ENCODE data around the gene SDC4. TPM values are rescaled to one million over a fixed set of nuclear protein-coding genes. Genes with fewer than 3 reads are reported as not detected.

SDC4 gene, protein sequence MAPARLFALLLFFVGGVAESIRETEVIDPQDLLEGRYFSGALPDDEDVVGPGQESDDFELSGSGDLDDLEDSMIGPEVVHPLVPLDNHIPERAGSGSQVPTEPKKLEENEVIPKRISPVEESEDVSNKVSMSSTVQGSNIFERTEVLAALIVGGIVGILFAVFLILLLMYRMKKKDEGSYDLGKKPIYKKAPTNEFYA
- total RNA-seq (2014; rRNA removed; shearing (Covaris generic); ENCODE audit: low replicate concordance) = not detected in 2 replicates

DNA sequence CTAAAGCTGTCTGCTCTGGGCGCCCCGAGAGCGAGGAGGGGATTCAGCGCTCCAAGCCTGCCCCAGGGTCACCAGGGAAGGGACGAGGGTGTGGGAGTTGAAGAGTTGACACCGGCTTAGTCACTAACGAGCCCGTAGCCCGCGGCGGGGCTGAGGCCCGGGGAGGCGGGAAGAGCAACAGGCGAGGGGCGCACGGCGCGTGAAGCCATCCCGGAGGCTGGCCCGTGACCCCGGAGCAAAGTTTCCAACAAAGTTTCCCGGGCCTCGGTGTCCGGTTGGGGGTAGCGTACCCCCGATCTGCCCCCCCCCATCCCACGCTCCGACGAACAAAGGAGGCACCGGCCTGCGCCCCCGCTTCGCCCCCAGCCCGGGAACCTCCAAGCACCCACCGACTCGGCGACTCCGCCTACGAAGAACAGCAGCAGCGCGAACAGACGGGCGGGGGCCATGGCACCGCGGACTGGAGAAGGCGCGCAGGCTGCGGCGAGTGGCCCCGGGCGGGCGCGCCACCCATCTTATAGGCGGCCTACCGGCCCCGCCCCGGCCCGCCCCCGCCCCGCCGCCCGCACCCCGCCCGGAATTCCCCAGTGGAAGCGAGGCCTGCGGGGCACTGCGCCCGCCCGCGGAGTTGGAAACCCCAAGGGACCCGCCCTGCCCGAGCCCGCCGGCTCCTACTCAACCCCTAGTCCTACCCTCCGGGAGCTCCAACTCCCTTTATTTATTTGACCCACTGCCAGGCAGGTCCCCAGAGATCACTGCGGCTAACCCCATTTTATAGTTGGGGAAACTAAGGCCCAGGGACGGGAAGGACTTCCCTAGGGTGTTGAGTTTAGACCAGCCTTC, at the start of gene SDC4:
Gene SDC4 (minus strand): TSS at position 489 of the 843 bp plus-strand sequence. CDS start 40 bp downstream, at position 449.
- Histone ChIP-seq H3K4me3 (ENCODE audit: low read length) (no peak within 1 kb of the TSS), H3K4me2 (ENCODE audit: low read depth, low read length, poor library complexity, severe bottlenecking) (no peak within 1 kb of the TSS), H3K9ac (ENCODE audit: low read length) (no peak within 1 kb of the TSS), H3K27ac (ENCODE audit: low read length) (no peak within 1 kb of the TSS), H3K27me3 (ENCODE audit: low read length) (no peaks in the 10 kb centered on the region), H4K20me1 (ENCODE audit: insufficient read depth, low read depth, low read length) (no peaks in the 10 kb centered on the region), H3K36me3 (ENCODE audit: insufficient read depth, low read length) (no peaks in the 10 kb centered on the region), H2AFZ (ENCODE audit: low read length) (no peak within 1 kb of the TSS), H3K9me2 (replicated peaks; ENCODE audit: insufficient read depth, low read length) (no peaks in the 10 kb centered on the region), H3K9me3 (ENCODE audit: low read length) (no peaks in the 10 kb centered on the region), H3K4me1 (ENCODE audit: low read length) (no peaks in the 10 kb centered on the region), H3K79me2 (ENCODE audit: low read length) (no peaks in the 10 kb centered on the region)
- no peak for DNase-seq

DNA sequence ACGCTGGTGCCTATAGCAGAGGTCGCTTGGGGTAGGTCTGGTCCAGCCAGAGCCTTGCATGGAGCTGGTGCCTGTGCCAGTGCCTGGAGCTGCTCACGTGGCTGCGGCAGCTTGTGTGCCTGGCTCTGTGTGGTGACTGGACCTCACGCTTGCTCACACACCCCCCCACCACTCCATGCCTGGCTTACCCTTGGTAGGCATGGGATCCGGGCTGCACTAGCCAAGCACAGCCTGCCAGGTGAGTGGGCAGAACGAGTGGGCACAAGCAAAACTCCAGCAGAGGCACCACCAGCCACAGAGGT, 46.8 kb upstream of the SDC4 start:
- DNase-seq = no peak
- no peak overlapping the region for H3K4me2 ChIP-seq (ENCODE audit: low read depth, low read length, poor library complexity, severe bottlenecking)

DNA sequence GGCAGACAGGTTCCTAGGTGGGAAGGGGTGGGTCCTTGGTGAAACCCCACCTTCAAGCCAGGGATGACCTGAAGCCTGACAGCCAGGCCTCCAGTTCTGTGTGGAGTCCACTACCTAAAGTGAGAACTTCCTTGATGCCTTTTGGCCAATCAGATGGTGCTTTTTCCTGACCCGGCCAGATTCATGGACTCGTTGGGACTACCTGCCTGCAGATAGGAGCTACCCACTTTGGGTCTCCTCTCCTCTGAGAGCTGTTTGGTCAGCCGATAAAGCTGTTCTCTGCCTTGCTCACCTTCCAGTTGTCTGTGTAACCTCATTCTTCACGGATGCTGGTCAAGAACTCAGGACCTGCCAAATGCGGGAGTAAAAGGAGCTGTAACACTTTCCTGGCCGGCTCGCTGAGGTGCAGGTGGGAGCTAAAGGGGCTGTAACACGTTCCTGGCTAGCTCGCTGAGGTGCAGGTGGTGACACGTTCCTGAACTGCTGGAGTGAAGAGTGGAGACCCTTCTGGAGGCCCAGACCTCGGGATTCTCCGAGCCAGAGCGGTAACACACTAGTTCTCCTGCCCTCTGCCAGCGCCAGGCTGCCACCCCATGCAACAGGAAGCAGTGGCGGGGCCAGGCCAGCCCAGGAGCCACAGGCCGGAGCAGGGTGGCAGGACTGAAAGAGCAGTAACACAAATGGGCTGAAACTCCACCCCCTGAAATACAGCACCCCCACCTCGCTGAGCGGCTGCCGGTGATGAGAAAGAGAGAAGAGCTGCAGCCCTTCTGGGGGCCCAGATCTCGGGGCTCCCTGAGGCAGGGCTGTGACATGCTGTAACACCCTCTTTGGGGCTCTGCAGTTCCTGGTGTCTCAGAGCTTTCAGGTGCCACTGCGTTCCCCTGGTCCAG, 46.2 kb upstream of the SDC4 start:
- DNase-seq = no peak
- H3K9ac ChIP-seq (ENCODE audit: low read length) = no peak overlapping the region
- H3K4me1 ChIP-seq (ENCODE audit: low read length) = no peaks in the 10 kb centered on the region
- H3K27ac ChIP-seq (ENCODE audit: low read length) = no peak overlapping the region
- H3K4me2 ChIP-seq (ENCODE audit: low read depth, low read length, poor library complexity, severe bottlenecking) = no peak overlapping the region
- no peak overlapping the region for H3K4me3 ChIP-seq (ENCODE audit: low read length)
- no peaks in the 10 kb centered on the region for H3K27me3 ChIP-seq (ENCODE audit: low read length)
- H3K79me2 ChIP-seq (ENCODE audit: low read length) = no peaks in the 10 kb centered on the region
- H4K20me1 ChIP-seq (ENCODE audit: insufficient read depth, low read depth, low read length) = no peaks in the 10 kb centered on the region
- no peaks in the 10 kb centered on the region for H3K9me3 ChIP-seq (ENCODE audit: low read length)
- no peak overlapping the region for H2AFZ ChIP-seq (ENCODE audit: low read length)
- no peaks in the 10 kb centered on the region for H3K36me3 ChIP-seq (ENCODE audit: insufficient read depth, low read length)
- no peaks in the 10 kb centered on the region for H3K9me2 ChIP-seq (replicated peaks; ENCODE audit: insufficient read depth, low read length)

More for the DNA sequence above, 46.8 kb upstream of the SDC4 start:
- H2AFZ ChIP-seq (ENCODE audit: low read length) = no peak overlapping the region
- H3K9ac ChIP-seq (ENCODE audit: low read length) = no peak overlapping the region
- H4K20me1 ChIP-seq (ENCODE audit: insufficient read depth, low read depth, low read length) = no peaks in the 10 kb centered on the region
- H3K9me2 ChIP-seq (replicated peaks; ENCODE audit: insufficient read depth, low read length) = no peaks in the 10 kb centered on the region
- no peaks in the 10 kb centered on the region for H3K79me2 ChIP-seq (ENCODE audit: low read length)
- H3K4me3 ChIP-seq (ENCODE audit: low read length) = no peak overlapping the region
- H3K4me1 ChIP-seq (ENCODE audit: low read length) = no peaks in the 10 kb centered on the region
- no peak overlapping the region for H3K27ac ChIP-seq (ENCODE audit: low read length)
- H3K27me3 ChIP-seq (ENCODE audit: low read length) = no peaks in the 10 kb centered on the region
- H3K9me3 ChIP-seq (ENCODE audit: low read length) = no peaks in the 10 kb centered on the region
- H3K36me3 ChIP-seq (ENCODE audit: insufficient read depth, low read length) = no peaks in the 10 kb centered on the region

DNA sequence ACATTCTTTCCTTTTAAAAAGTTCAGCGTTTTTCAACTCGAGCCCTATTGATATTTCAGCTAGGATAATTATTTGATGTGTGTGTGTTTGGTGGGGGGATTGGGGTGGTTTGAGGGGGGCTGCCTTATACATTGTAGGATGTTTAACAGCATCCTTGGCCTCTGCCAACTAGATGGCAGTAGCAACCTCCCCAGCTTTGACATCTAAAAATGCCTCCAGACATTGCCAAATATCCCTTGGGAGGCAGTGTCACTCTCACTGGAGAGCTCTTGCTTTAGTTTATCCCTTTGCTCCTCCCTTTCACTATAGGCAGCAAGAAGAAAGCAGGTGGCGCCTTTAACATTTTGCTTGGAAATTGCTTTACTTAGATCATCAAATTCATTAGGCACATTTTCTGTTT, 44.5 kb upstream of the SDC4 start:
- Histone ChIP-seq H3K4me1 (ENCODE audit: low read length) (no peaks in the 10 kb centered on the region), H4K20me1 (ENCODE audit: insufficient read depth, low read depth, low read length) (no peaks in the 10 kb centered on the region)

DNA sequence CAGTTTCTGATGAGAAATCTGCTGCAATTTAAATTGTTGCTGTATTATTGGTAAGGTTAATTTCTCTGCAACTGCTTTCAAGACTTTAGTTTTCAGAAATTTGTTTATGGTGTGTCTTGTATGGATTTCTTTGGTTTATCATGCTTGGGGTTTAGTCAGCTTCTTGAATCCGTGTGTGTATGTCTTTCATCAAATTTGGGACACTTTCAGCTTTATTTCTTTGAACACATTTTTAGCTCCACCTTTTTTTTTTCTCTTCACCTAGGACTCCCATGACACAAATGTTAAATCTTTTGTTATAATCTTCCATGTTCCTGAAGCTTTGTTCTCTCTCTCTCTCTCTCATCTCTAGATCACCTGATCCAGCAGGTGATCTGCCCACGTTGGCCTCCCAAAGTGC, 43.3 kb upstream of the SDC4 start:
- Histone ChIP-seq H3K4me2 (ENCODE audit: low read depth, low read length, poor library complexity, severe bottlenecking) (no peak overlapping the region), H3K79me2 (ENCODE audit: low read length) (no peaks in the 10 kb centered on the region), H3K4me3 (ENCODE audit: low read length) (no peak overlapping the region), H3K27me3 (ENCODE audit: low read length) (no peaks in the 10 kb centered on the region), H3K9me3 (ENCODE audit: low read length) (no peaks in the 10 kb centered on the region), H3K9ac (ENCODE audit: low read length) (no peak overlapping the region), H3K36me3 (ENCODE audit: insufficient read depth, low read length) (no peaks in the 10 kb centered on the region), H3K27ac (ENCODE audit: low read length) (no peak overlapping the region), H3K4me1 (ENCODE audit: low read length) (no peaks in the 10 kb centered on the region), H2AFZ (ENCODE audit: low read length) (no peak overlapping the region), H3K9me2 (replicated peaks; ENCODE audit: insufficient read depth, low read length) (no peaks in the 10 kb centered on the region), H4K20me1 (ENCODE audit: insufficient read depth, low read depth, low read length) (no peaks in the 10 kb centered on the region)
- no peak for DNase-seq

More for the DNA sequence above, 44.5 kb upstream of the SDC4 start:
- DNase-seq = no peak
- Histone ChIP-seq H3K4me3 (ENCODE audit: low read length) (no peak overlapping the region), H3K9me3 (ENCODE audit: low read length) (no peaks in the 10 kb centered on the region), H3K36me3 (ENCODE audit: insufficient read depth, low read length) (no peaks in the 10 kb centered on the region), H3K4me2 (ENCODE audit: low read depth, low read length, poor library complexity, severe bottlenecking) (no peak overlapping the region), H3K79me2 (ENCODE audit: low read length) (no peaks in the 10 kb centered on the region), H2AFZ (ENCODE audit: low read length) (no peak overlapping the region), H3K27ac (ENCODE audit: low read length) (no peak overlapping the region), H3K9ac (ENCODE audit: low read length) (no peak overlapping the region), H3K9me2 (replicated peaks; ENCODE audit: insufficient read depth, low read length) (no peaks in the 10 kb centered on the region), H3K27me3 (ENCODE audit: low read length) (no peaks in the 10 kb centered on the region)

DNA sequence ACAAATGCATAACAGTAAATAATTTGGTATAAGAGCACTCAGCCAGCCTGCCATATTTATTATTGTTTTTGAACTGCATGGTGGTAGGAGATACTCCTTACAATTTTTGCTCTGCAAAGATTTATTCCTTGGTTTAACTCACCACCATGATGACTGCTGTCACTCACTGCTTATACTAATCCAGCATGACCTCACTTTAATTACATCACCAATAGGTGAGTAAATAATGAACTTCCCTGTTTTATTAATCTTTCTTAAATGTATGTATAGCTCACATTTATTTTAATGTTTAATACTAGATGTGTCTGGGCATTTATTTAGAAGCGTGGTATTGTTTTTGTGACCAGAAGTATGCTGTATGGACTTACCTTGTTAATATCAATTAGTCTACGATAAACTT, 42.7 kb upstream of the SDC4 start:
- no peaks in the 10 kb centered on the region for H3K27me3 ChIP-seq (ENCODE audit: low read length)

DNA sequence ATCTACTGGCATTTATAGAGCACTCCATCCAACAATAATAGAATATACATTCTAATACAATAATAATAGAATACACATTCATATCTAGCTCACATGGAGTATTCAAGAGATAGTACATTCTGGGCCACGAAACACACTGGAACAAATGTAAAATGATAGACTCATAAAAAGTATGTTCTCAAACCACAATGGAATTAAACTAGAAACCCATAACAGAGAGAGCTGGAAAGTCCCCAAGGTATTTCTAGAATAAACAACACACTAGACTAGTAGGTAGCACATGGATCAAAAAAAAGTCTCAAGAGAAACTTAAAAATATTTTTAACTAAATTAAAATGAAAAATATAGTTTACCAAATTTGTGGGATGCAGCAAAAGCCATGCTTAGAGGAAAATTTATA, 39.0 kb upstream of the SDC4 start:
- no peak overlapping the region for H3K4me2 ChIP-seq (ENCODE audit: low read depth, low read length, poor library complexity, severe bottlenecking)
- H3K27me3 ChIP-seq (ENCODE audit: low read length) = no peaks in the 10 kb centered on the region
- H4K20me1 ChIP-seq (ENCODE audit: insufficient read depth, low read depth, low read length) = no peaks in the 10 kb centered on the region
- H3K9me3 ChIP-seq (ENCODE audit: low read length) = no peaks in the 10 kb centered on the region
- H3K36me3 ChIP-seq (ENCODE audit: insufficient read depth, low read length) = no peaks in the 10 kb centered on the region
- no peak overlapping the region for H3K27ac ChIP-seq (ENCODE audit: low read length)
- no peak overlapping the region for H2AFZ ChIP-seq (ENCODE audit: low read length)
- H3K4me3 ChIP-seq (ENCODE audit: low read length) = no peak overlapping the region
- no peaks in the 10 kb centered on the region for H3K4me1 ChIP-seq (ENCODE audit: low read length)
- H3K79me2 ChIP-seq (ENCODE audit: low read length) = no peaks in the 10 kb centered on the region
- no peak for DNase-seq
- H3K9ac ChIP-seq (ENCODE audit: low read length) = no peak overlapping the region
- H3K9me2 ChIP-seq (replicated peaks; ENCODE audit: insufficient read depth, low read length) = no peaks in the 10 kb centered on the region

More for the DNA sequence above, 42.7 kb upstream of the SDC4 start:
- no peaks in the 10 kb centered on the region for H3K79me2 ChIP-seq (ENCODE audit: low read length)
- H3K9me2 ChIP-seq (replicated peaks; ENCODE audit: insufficient read depth, low read length) = no peaks in the 10 kb centered on the region
- no peaks in the 10 kb centered on the region for H3K4me1 ChIP-seq (ENCODE audit: low read length)
- no peak overlapping the region for H2AFZ ChIP-seq (ENCODE audit: low read length)
- no peak for DNase-seq
- H3K4me3 ChIP-seq (ENCODE audit: low read length) = no peak overlapping the region
- H3K9me3 ChIP-seq (ENCODE audit: low read length) = no peaks in the 10 kb centered on the region
- H3K9ac ChIP-seq (ENCODE audit: low read length) = no peak overlapping the region
- no peaks in the 10 kb centered on the region for H3K36me3 ChIP-seq (ENCODE audit: insufficient read depth, low read length)
- H4K20me1 ChIP-seq (ENCODE audit: insufficient read depth, low read depth, low read length) = no peaks in the 10 kb centered on the region
- H3K4me2 ChIP-seq (ENCODE audit: low read depth, low read length, poor library complexity, severe bottlenecking) = no peak overlapping the region
- no peak overlapping the region for H3K27ac ChIP-seq (ENCODE audit: low read length)

DNA sequence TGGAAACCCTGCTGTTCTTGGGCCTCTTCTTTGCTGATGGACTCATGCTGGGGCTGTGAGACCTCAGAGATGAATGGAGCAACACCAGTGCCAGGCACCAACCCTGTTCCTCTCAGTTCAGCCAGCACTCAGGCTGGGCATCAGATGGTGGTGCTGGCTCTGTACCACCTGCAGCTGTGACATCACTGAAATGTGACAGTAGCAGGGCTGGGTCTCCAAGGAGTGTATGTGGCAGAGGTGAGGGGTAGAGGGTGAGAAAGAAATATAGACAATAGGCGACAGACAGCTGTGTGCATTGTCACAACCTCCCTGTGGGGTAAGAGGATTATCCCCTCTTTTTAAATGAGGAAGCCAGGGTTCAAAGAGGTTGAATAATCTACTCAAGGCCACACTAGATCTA, 30.0 kb upstream of the SDC4 start, which contains the start of gene TP53TG5:
Gene TP53TG5 (minus strand): TSS at position 135 of the 400 bp plus-strand sequence. CDS start 89 bp downstream, at position 46.
- Histone ChIP-seq H3K9me2 (replicated peaks; ENCODE audit: insufficient read depth, low read length) (no peaks in the 10 kb centered on the region), H3K4me2 (ENCODE audit: low read depth, low read length, poor library complexity, severe bottlenecking) (no peak within 1 kb of the TSS), H3K9me3 (ENCODE audit: low read length) (no peaks in the 10 kb centered on the region), H3K4me1 (ENCODE audit: low read length) (peaks cover 11% of the 10 kb centered on the region), H3K27me3 (ENCODE audit: low read length) (no peaks in the 10 kb centered on the region), H3K4me3 (ENCODE audit: low read length) (no peak within 1 kb of the TSS), H2AFZ (ENCODE audit: low read length) (no peak within 1 kb of the TSS), H3K27ac (ENCODE audit: low read length) (no peak within 1 kb of the TSS), H3K36me3 (ENCODE audit: insufficient read depth, low read length) (no peaks in the 10 kb centered on the region), H3K9ac (ENCODE audit: low read length) (no peak within 1 kb of the TSS), H3K79me2 (ENCODE audit: low read length) (no peaks in the 10 kb centered on the region), H4K20me1 (ENCODE audit: insufficient read depth, low read depth, low read length) (peaks cover 17% of the 10 kb centered on the region; the same call in 1 of the 2 replicates)
- DNase-seq = no peak

All from Karpas-422 (cell line).